Left lung (tissue), 10 donors: ENCODE data around the gene HAPSTR1. TPM values are rescaled to one million over a fixed set of nuclear protein-coding genes. Genes with fewer than 3 reads are reported as not detected.

Experiments used
- ATAC-seq: fragments of 200-7000 bp; cut with Tn5 transposase; one replicate; pipeline ENCODE4 v1.9.1; 2020; ENCODE audit warnings: moderate library complexity
- DNase-seq, 4 donors: peaks; one replicate each; pipeline ENCODE4 v3.0.0-alpha.2; 2013 to 2020
- H3K27ac ChIP-seq, 2 donors: fragments of 200-600 bp; sonication (generic) in 1 of 2; one replicate each; pipeline versions ENCODE4 v1.5.0 to v1.8.0; 2020 to 2021
- H3K27me3 ChIP-seq, 2 donors: fragments of 200-600 bp; sonication (generic) in 1 of 2; one replicate each; pipeline versions ENCODE4 v1.5.0 to v1.8.0; 2020 to 2021
- H3K36me3 ChIP-seq, 2 donors: fragments of 200-600 bp; sonication (generic) in 1 of 2; one replicate each; pipeline versions ENCODE4 v1.5.0 to v1.8.0; 2020 to 2021
- H3K4me1 ChIP-seq, 2 donors: fragments of 200-600 bp; one replicate each; pipeline ENCODE4 v1.8.0; 2021
- H3K4me3 ChIP-seq, 2 donors: fragments of 200-600 bp; sonication (generic) in 1 of 2; one replicate each; pipeline versions ENCODE4 v1.5.0 to v1.8.0; 2020 to 2021; ENCODE audit warnings: mild to moderate bottlenecking in 1 of 2
- H3K9me3 ChIP-seq, 2 donors: fragments of 200-600 bp; sonication (generic) in 1 of 2; one replicate each; pipeline versions ENCODE4 v1.5.0 to v1.8.0; 2020 to 2021
- CTCF ChIP-seq, 2 donors: fragments of 200-600 bp; sonication (generic) in 1 of 2; IDR thresholded peaks; one replicate each; pipeline versions ENCODE4 v1.5.0 to v1.8.0; 2021; ENCODE audit warnings: antibody characterized with exemption in 2 of 2
- intact Hi-C, 2 donors: fragments of 100-400 bp; cut with DNase I; formaldehyde crosslinking; loops; one replicate each; pipeline versions ENCODE4 v1.11.2 to v1.14.2; 2022
- polyA plus RNA-seq, 6 donors: library from polyadenylated mRNA; unstranded; fragments of 120-200 nt; gene quantifications; one replicate each; pipeline ENCODE4 v1.2.1, GENCODE V29; 2013; ENCODE audit not compliant: insufficient read length in 6 of 6
- total RNA-seq, 2 donors: library from RNA; stranded (reverse); fragmentation: NEBNext Ultra II Directional; extraction: Animal tissue kit (Norgen Biotek cat#: 25700); gene quantifications; one replicate each; pipeline ENCODE4 v1.2.1, GENCODE V29; 2021
- donor health status: DM: no; HTN: yes; CAD: no.
- donor health status: DM: no; HTN: no; CAD: no.

Gene HAPSTR1
- total and polyA plus RNA-seq, 8 donors = 41.9 to 62.8 (median 45.0) TPM

GRCh38 chr16:9128346-9129342 is 37.2 kb downstream of the HAPSTR1 start:
- TF ChIP-seq CTCF (IDR thresholded peaks at IDR 0.05) = no peak
- ATAC-seq = peak; percentile 9
- no peaks in the 10 kb centered on the region for H3K9me3 ChIP-seq
- peaks cover 0 to 16% of the 10 kb centered on the region in 2 donors for H3K36me3 ChIP-seq
- H3K4me3 ChIP-seq = no peak overlapping the region
- H3K27ac ChIP-seq = peak overlapping the region in 1 of 2 donors; percentile 68
- intact Hi-C loops = no loop called here
- DNase-seq = no peak
- peaks cover 0 to 41% of the 10 kb centered on the region in 2 donors for H3K4me1 ChIP-seq
- H3K27me3 ChIP-seq = no peaks in the 10 kb centered on the region

- peaks cover 0 to 7% of the 10 kb centered on the region in 2 donors for H3K27me3 ChIP-seq
- DNase-seq (no peak), ATAC-seq (no peak)
- no peak overlapping the region for H3K4me3 ChIP-seq
- no peak for TF ChIP-seq CTCF (IDR thresholded peaks at IDR 0.05)
- no peaks in the 10 kb centered on the region for H3K9me3 ChIP-seq
- no peak overlapping the region for H3K27ac ChIP-seq
- H3K36me3 ChIP-seq = no peaks in the 10 kb centered on the region
- intact Hi-C loops = no loop called here
- H3K4me1 ChIP-seq = peaks cover 2 to 13% of the 10 kb centered on the region in 2 donors
Measured at GRCh38 chr16:9134306-9134705, 42.9 kb downstream of the HAPSTR1 start.

- no peak overlapping the region for H3K27ac ChIP-seq
- intact Hi-C loops = no loop called here
- peaks cover 0 to 7% of the 10 kb centered on the region in 2 donors for H3K27me3 ChIP-seq
- ATAC-seq = peak; percentile 85
- peak in 2 of 4 donors; percentile 37 to 56 for DNase-seq
- H3K36me3 ChIP-seq = no peaks in the 10 kb centered on the region
- peak; percentile 48 for TF ChIP-seq CTCF (IDR thresholded peaks at IDR 0.05)
- peaks cover 2 to 14% of the 10 kb centered on the region in 2 donors for H3K4me1 ChIP-seq
- H3K9me3 ChIP-seq = no peaks in the 10 kb centered on the region
- H3K4me3 ChIP-seq = no peak overlapping the region
Measured at GRCh38 chr16:9134739-9135138, 43.3 kb downstream of the HAPSTR1 start.

- intact Hi-C loops = no loop called here
- no peak overlapping the region for H3K4me3 ChIP-seq
- no peak overlapping the region for H3K27ac ChIP-seq
- peaks cover 2 to 14% of the 10 kb centered on the region in 2 donors for H3K4me1 ChIP-seq
- ATAC-seq (no peak), DNase-seq (no peak)
- H3K36me3 ChIP-seq = no peaks in the 10 kb centered on the region
- no peaks in the 10 kb centered on the region for H3K9me3 ChIP-seq
- TF ChIP-seq CTCF (IDR thresholded peaks at IDR 0.05) = no peak
- H3K27me3 ChIP-seq = peaks cover 0 to 7% of the 10 kb centered on the region in 2 donors
Measured at GRCh38 chr16:9135797-9136196, 44.4 kb downstream of the HAPSTR1 start.

GRCh38 chr16:9136596-9136995 is 45.2 kb downstream of the HAPSTR1 start:
- Histone ChIP-seq H3K9me3 (no peaks in the 10 kb centered on the region), H3K4me3 (no peak overlapping the region), H3K27ac (no peak overlapping the region), H3K4me1 (peaks cover 2 to 14% of the 10 kb centered on the region in 2 donors), H3K27me3 (peaks cover 0 to 7% of the 10 kb centered on the region in 2 donors), H3K36me3 (no peaks in the 10 kb centered on the region)
- intact Hi-C loops = no loop called here
- ATAC-seq = no peak
- TF ChIP-seq CTCF (IDR thresholded peaks at IDR 0.05) = no peak
- no peak for DNase-seq
